Nephron (organoid): ENCODE results near the gene PHACTR1.

Source experiments
- H3K27ac Mint-ChIP-seq, 3 experiments: 2 replicates each; pipeline ENCODE4 v1.8.0; 2020; ENCODE audit warnings: mixed read lengths in 3 of 3, mild to moderate bottlenecking in 2 of 3, moderate library complexity in 1 of 3
- H3K27me3 Mint-ChIP-seq: 2 replicates; pipeline ENCODE4 v1.8.0; 2021; ENCODE audit warnings: low read depth, mild to moderate bottlenecking, moderate library complexity, mixed read lengths
- H3K36me3 Mint-ChIP-seq: 2 replicates; pipeline ENCODE4 v1.8.0; 2020; ENCODE audit warnings: low read depth, mixed read lengths
- H3K4me1 Mint-ChIP-seq: 2 replicates; pipeline ENCODE4 v1.8.0; 2020; ENCODE audit warnings: mixed read lengths
- H3K4me3 Mint-ChIP-seq, 3 experiments: 2 replicates each; pipeline ENCODE4 v1.8.0; 2020; ENCODE audit warnings: mild to moderate bottlenecking in 3 of 3, mixed read lengths in 3 of 3, moderate library complexity in 2 of 3
- H3K9me3 Mint-ChIP-seq: 2 replicates; pipeline ENCODE4 v1.8.0; 2020; ENCODE audit warnings: mixed read lengths
- TF ChIP-seq, protein P1 (sequence below), 3 experiments: fragments of 200-600 bp; sonication (generic); IDR thresholded peaks; one replicate each; pipeline ENCODE4 v1.5.0; 2021; ENCODE audit warnings: antibody characterized with exemption in 3 of 3; ENCODE audit not compliant: unreplicated experiment in 3 of 3

PHACTR1 gene

DNA sequence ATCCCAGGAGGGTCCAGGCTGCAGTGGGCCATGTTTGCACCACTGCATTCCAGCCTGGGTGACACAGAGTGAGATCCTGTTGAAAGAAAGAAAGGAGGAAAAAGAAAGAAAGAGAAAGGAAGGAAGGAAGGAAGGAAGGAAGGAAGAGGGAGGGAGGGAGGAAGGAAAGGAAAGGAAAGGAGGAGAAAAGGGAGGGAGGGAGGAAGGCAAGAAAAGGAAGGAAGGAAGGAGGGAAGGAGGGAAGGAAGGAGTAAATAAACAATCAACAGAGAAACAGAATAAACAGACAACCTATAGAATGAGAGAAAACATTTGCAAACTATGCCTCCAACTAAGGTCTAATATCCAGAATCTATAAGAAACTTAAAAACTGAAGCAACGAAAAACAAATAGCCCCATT lies 11.6 kb upstream of the PHACTR1 start:
- Mint-ChIP-seq H3K27me3 (peaks cover 13% of the 10 kb centered on the region), H3K36me3 (no peaks in the 10 kb centered on the region), H3K9me3 (no peaks in the 10 kb centered on the region), H3K27ac (no peak overlapping the region), H3K4me3 (no peak overlapping the region), H3K4me1 (no peaks in the 10 kb centered on the region)
- TF ChIP-seq, protein P1, sequence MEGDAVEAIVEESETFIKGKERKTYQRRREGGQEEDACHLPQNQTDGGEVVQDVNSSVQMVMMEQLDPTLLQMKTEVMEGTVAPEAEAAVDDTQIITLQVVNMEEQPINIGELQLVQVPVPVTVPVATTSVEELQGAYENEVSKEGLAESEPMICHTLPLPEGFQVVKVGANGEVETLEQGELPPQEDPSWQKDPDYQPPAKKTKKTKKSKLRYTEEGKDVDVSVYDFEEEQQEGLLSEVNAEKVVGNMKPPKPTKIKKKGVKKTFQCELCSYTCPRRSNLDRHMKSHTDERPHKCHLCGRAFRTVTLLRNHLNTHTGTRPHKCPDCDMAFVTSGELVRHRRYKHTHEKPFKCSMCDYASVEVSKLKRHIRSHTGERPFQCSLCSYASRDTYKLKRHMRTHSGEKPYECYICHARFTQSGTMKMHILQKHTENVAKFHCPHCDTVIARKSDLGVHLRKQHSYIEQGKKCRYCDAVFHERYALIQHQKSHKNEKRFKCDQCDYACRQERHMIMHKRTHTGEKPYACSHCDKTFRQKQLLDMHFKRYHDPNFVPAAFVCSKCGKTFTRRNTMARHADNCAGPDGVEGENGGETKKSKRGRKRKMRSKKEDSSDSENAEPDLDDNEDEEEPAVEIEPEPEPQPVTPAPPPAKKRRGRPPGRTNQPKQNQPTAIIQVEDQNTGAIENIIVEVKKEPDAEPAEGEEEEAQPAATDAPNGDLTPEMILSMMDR (IDR thresholded peaks at IDR 0.05; ENCODE audit: unreplicated experiment in 3 of 3) = no peak

DNA sequence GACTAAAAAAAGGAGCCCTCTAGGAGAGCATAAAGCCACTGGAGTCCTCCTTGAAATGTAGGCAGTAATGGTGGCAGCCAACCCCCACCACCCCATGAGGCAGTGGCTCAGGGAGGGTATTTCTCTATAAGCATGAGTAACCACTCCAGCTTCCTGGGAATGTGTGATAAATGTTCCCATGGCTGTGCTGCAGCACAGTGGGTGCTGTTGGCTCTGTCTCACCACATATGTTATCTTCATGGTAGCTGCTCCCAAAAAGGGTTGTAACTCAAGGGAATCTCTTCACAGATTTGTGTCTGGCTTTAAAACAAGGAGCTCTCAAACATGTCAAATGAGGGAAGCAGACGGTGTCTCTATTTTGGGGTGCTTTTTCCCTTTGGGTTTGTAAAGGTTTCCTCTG lies 7.5 kb upstream of the PHACTR1 start:
- H3K27ac Mint-ChIP-seq = no peak overlapping the region
- no peaks in the 10 kb centered on the region for H3K36me3 Mint-ChIP-seq
- H3K9me3 Mint-ChIP-seq = no peaks in the 10 kb centered on the region
- peaks cover 10% of the 10 kb centered on the region for H3K27me3 Mint-ChIP-seq
- TF ChIP-seq, protein P1 (IDR thresholded peaks at IDR 0.05; ENCODE audit: unreplicated experiment in 3 of 3) = no peak
- no peak overlapping the region for H3K4me3 Mint-ChIP-seq
- no peaks in the 10 kb centered on the region for H3K4me1 Mint-ChIP-seq

DNA sequence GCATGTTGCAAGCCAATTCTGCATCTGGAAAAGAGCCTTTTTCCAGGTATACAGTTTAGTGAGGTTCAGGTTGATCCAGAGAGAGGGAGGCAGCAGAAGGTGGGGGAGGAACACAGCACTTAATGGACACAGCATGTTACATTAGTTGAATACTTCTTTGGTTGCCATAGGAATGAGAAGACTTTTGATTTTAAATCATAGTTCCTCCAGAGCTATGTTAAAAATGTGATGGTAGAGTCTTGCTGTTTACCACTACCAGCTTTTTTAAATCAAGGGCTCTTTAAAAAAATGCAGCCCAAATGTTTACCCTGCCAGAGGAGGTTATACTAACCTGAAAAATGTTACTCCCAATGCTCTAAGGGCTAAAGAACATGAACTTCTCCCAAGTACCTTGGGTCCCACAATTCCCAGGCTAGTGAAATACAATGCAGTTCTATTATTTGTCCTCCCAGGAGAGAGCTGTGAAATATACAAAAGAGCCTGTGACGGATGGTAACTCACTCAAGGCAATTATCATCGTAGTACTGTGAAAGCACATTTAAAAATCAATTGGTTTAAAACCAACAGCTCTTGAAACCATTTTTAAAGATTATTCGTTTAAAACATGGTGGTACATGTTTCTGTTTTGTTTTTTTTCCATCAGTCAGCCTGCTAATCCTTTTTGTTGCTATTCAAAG lies 6.9 kb upstream of the PHACTR1 start:
- Mint-ChIP-seq H3K4me3 (no peak overlapping the region), H3K27me3 (peaks cover 10% of the 10 kb centered on the region), H3K27ac (no peak overlapping the region), H3K4me1 (no peaks in the 10 kb centered on the region), H3K9me3 (no peaks in the 10 kb centered on the region), H3K36me3 (no peaks in the 10 kb centered on the region)
- TF ChIP-seq, protein P1 (IDR thresholded peaks at IDR 0.05; ENCODE audit: unreplicated experiment in 3 of 3) = no peak

DNA sequence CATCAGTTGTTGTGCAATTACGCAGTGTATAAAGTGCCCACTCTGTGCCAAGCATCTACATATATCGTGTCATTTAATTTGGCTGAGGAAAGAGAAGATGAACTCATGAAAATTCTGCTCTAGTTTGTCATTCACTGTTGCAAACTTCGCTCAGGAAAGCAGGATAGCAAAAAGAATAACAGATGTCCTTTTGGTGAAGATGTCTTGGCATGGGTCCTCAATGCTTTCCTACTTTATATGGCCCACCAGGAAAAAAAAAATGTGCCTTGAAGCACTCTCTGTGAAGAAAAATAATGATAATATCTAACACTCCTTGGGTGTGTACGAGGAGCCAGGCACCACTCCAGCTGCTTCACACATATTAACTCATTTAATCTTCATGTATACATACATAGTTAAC lies 5.6 kb upstream of the PHACTR1 start:
- TF ChIP-seq, protein P1 (IDR thresholded peaks at IDR 0.05; ENCODE audit: unreplicated experiment in 3 of 3) = no peak
- H3K27ac Mint-ChIP-seq = no peak overlapping the region
- H3K4me3 Mint-ChIP-seq = no peak overlapping the region
- H3K27me3 Mint-ChIP-seq = peaks cover 7% of the 10 kb centered on the region
- no peaks in the 10 kb centered on the region for H3K36me3 Mint-ChIP-seq
- H3K4me1 Mint-ChIP-seq = no peaks in the 10 kb centered on the region
- peaks cover 2% of the 10 kb centered on the region for H3K9me3 Mint-ChIP-seq

DNA sequence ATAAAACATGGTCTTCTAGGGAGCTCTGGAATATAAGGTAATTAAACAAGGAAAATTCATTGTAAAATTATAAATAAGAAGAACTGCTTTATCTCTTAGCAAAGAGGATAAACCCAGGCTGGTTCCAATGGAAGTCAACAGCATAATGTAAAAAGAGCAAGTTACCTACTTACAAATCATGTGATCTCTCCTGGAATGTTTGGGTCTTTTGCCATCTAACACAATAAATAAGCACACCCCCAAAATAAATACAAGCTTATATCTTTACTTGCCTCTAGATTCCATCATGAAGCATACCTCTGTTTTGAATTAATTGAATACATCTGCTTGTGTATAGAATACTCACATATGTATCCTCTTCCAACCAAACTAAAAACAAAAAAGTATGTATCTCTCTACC lies 2.5 kb upstream of the PHACTR1 start:
- Mint-ChIP-seq H3K9me3 (peaks cover 2% of the 10 kb centered on the region), H3K27me3 (peaks cover 29% of the 10 kb centered on the region), H3K27ac (no peak overlapping the region), H3K4me1 (peaks cover 6% of the 10 kb centered on the region), H3K4me3 (no peak overlapping the region), H3K36me3 (no peaks in the 10 kb centered on the region)
- TF ChIP-seq, protein P1 (IDR thresholded peaks at IDR 0.05; ENCODE audit: unreplicated experiment in 3 of 3) = no peak

DNA sequence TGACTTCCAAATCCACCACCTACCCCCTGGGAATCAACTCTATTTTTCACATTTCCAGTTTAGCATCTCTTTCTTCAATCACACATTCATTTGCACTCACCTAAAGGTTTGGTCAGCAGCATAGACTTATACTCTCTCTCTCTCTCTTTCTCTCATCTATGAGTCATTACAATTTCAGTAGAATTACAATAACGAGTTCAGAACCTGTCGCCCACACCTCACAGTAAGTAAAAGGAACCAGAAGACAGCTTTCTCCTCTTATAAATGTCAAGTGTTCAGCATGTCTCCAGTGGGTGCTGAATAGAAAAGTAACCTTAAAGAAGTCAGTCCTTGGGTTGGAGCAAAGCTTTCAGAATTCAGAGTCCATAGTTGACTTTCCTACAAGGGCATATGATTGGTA lies 1.1 kb upstream of the PHACTR1 start:
- Mint-ChIP-seq H3K27me3 (peaks cover 43% of the 10 kb centered on the region), H3K4me1 (peaks cover 6% of the 10 kb centered on the region), H3K27ac (no peak overlapping the region), H3K4me3 (no peak overlapping the region), H3K9me3 (peaks cover 2% of the 10 kb centered on the region), H3K36me3 (no peaks in the 10 kb centered on the region)
- TF ChIP-seq, protein P1 (IDR thresholded peaks at IDR 0.05; ENCODE audit: unreplicated experiment in 3 of 3) = no peak
